Coronary artery (tissue), 2 donors: ENCODE measurements around the gene EDEM3.
"Not testable (repeated sequence)": the region's sequence is repeated elsewhere in the genome, so short reads cannot be mapped to it uniquely, and the experiment has no call there.

Experiments used
- DNase-seq: peaks from one replicate; pipeline ENCODE4 v3.0.0-alpha.2; 2017; ENCODE audit warnings: low spot score
- H3K27ac ChIP-seq, 2 donors: fragments of 200-600 bp; sonication (generic); one replicate each; pipeline ENCODE4 v1.5.1; 2016 to 2019
- H3K4me3 ChIP-seq: fragments of 200-600 bp; sonication (generic); 2 replicates; pipeline ENCODE4 v1.5.1; 2016; ENCODE audit warnings: mild to moderate bottlenecking, moderate library complexity
- TF ChIP-seq, protein P1 (sequence below): fragments of 200-600 bp; sonication (generic); IDR thresholded peaks from one replicate; pipeline ENCODE4 v1.5.1; 2019; ENCODE audit warnings: antibody characterized with exemption

EDEM3 gene

DNA sequence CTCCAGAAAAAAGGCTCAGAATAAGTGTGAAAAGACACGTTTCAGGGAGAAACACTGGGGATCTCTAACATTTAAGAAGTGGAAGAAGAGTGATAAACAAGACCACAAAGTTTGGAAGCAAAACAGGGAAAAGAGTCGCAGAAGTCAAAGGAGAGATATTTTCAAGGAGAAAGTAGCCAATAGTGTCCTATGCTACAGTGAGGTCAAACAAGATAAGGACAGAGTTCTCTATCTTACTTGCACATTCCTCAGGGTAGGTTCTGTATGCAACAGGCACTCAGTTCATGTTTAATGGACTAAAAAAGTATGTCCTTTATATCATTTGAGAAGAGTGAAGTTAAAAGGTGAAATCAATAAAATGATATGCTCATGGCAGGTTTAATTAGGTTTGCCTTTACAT, 13.8 kb upstream of the EDEM3 start:
- TF ChIP-seq, protein P1, sequence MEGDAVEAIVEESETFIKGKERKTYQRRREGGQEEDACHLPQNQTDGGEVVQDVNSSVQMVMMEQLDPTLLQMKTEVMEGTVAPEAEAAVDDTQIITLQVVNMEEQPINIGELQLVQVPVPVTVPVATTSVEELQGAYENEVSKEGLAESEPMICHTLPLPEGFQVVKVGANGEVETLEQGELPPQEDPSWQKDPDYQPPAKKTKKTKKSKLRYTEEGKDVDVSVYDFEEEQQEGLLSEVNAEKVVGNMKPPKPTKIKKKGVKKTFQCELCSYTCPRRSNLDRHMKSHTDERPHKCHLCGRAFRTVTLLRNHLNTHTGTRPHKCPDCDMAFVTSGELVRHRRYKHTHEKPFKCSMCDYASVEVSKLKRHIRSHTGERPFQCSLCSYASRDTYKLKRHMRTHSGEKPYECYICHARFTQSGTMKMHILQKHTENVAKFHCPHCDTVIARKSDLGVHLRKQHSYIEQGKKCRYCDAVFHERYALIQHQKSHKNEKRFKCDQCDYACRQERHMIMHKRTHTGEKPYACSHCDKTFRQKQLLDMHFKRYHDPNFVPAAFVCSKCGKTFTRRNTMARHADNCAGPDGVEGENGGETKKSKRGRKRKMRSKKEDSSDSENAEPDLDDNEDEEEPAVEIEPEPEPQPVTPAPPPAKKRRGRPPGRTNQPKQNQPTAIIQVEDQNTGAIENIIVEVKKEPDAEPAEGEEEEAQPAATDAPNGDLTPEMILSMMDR: no peak
- Histone ChIP-seq H3K27ac (no peak overlapping the region), H3K4me3 (no peak overlapping the region)
- no peak for DNase-seq

- H3K27ac ChIP-seq: no peak overlapping the region
- DNase-seq: no peak
- TF ChIP-seq, protein P1: no peak
These were observed 12.9 kb upstream of the EDEM3 start for GRCh38 chr1:184767591-184767990.

DNA sequence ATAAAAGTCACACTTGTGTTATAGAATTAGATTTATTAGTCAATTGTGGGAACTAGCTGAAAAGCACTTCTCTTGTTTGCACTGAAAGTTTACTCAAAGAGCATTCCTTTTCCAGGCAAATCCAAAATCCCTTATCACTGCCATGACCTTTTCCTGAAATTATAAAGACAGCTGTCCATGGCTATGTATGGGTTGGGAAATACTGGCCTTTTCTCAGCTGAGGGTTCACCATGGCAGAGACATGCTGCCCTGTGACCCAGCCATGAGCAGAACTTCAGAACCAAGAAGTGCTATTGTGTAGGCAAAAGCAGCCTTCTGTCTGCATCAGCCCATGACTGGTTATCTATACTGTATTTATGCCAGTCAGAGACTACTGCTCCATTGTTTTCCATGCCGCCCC, 9.8 kb upstream of the EDEM3 start:
- TF ChIP-seq, protein P1: no peak
- Histone ChIP-seq H3K4me3 (no peak overlapping the region), H3K27ac (no peak overlapping the region)
- no peak for DNase-seq

More at GRCh38 chr1:184767591-184767990, 12.9 kb upstream of the EDEM3 start:
- H3K4me3 ChIP-seq: no peak overlapping the region

DNA sequence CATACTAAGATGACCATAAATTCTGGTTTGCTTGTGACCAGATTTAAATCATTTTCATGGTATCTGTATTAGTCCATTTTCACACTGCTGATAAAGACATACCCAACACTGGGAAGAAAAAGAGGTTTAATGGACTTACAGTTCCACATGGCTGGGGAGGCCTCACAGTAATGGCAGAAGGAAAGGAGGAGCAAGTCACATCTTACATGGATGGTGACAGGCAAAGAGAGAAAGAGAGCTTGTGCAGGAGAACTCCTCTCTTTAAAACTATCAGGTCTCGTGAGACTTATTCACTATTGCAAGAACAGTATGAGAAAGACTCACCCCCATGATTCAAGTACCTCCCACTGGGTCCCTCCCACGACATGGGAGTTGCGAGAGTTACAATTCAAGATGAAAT, 8.9 kb upstream of the EDEM3 start:
- H3K4me3 ChIP-seq, DNase-seq, H3K27ac ChIP-seq: not testable (repeated sequence)

DNA sequence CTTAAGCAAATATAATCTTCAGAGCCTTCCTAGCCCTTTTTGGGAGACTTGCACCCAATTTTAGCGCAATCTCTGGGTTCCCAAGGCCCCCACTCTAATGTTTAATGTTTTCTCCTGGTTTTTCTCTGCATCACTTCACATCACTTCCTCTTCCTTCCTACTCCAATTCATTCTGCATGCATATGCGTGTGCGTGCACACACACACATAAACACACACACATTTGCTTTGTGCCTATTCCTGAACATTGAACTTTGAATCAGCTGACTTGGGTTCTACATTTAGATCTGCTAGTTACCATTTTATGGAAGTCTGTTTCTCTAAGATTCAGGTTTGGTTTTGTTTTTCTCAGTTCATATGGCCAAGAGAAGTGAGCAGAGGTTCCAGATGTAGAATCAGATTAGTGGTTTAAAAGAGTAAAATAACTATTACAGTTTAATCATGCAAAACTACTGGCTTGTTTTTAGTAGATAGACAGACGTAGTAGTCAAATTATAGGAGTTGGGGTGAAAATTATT, 7.4 kb upstream of the EDEM3 start:
- TF ChIP-seq, protein P1: no peak
- Histone ChIP-seq H3K27ac (no peak overlapping the region), H3K4me3 (no peak overlapping the region)
- no peak for DNase-seq

GRCh38 chr1:184759651-184760050, 5.0 kb upstream of the EDEM3 start:
- Histone ChIP-seq H3K4me3 (no peak overlapping the region), H3K27ac (no peak overlapping the region)
- TF ChIP-seq, protein P1: no peak

DNA sequence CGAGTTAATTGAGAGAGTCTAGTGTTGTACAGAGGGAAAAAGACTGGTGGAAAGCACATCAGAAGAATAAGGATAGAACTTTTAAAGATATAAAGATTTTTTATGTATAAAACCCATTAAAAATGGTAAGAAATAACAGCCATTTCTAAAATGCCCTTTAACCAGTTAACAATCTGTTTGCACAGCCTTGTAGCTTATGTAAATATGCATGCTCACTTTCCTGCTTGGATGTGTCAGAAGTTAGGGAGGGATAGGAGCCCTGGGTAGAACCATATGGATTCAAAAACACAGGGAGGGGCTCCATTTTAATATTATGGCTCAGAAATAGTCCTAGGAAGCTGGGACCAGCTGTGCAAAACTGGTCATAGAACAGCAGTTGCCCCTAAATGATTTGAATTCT, 4.5 kb upstream of the EDEM3 start:
- H3K27ac ChIP-seq: no peak overlapping the region
- TF ChIP-seq, protein P1: no peak
- DNase-seq: no peak

More at GRCh38 chr1:184759651-184760050, 5.0 kb upstream of the EDEM3 start:
- no peak for DNase-seq

DNA sequence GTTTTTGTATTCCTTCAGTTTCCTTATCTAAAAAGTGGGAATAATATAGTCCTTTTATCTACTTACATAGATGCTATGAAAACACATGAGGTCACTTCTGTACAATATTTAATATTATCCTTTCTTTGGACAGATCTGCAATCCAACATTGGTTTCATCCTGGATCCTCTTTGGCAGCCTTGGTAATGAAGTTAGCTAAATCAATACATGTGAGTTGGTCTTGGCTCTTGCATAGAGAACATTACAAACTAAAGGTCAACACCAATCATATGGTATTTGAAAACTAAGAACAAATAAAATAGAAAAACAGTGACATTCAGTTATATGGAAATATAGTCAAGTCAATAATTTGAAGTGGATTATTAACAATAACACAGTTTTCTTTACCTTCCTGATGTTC, 3.2 kb upstream of the EDEM3 start:
- TF ChIP-seq, protein P1: no peak
- no peak for DNase-seq
- no peak overlapping the region for H3K4me3 ChIP-seq
- no peak overlapping the region for H3K27ac ChIP-seq

More for the DNA sequence above, 4.5 kb upstream of the EDEM3 start:
- no peak overlapping the region for H3K4me3 ChIP-seq
